ENCODE measurements around the gene HLA-DPA1. TPM values are rescaled to one million over a fixed set of nuclear protein-coding genes. Genes with fewer than 3 reads are reported as not detected.
A peak's percentile ranks its signal among the peaks of the same experiment; 100 is the strongest.

Gene HLA-DPA1
- total RNA-seq (2013; cell fraction: nucleolus; rRNA removed): 426 and 443 TPM in 2 replicates
- total RNA-seq (2014; rRNA removed) (1,084 and 1,097 TPM in 2 replicates), total RNA-seq (2014; rRNA removed; fragmentation: Illumina TruSeq; extraction: Trizol) (990 and 1,018 TPM in 2 replicates), total RNA-seq (2021) (707 and 749 TPM in 2 replicates), polyA plus RNA-seq (2011; rRNA removed) (1,074 and 1,640 TPM in 2 replicates), polyA plus RNA-seq (2014; fragmentation: Illumina TruSeq; extraction: Trizol) (1,388 and 1,535 TPM in 2 replicates), polyA plus RNA-seq (2014; fragmentation: Nextera tagmentation; extraction: Ambion mirVana) (100 to 1,000 TPM; 508 to 665 TPM), polyA plus RNA-seq (2014; rRNA removed) (952 and 1,003 TPM in 2 replicates), polyA plus RNA-seq (2016; fragmentation: Nextera tagmentation; extraction: Ambion mirVana) (100 to 1,000 TPM; 640 to 684 TPM), polyA minus RNA-seq (2011; rRNA and poly(A)+ RNA removed) (630 and 837 TPM in 2 replicates), Bru-seq, nascent RNA (percentile 99 among the genes with signal in this experiment), BruChase-seq, experiment 1, labeled RNA remaining after a 6-hour chase (percentile 97 among the genes with signal in this experiment), BruChase-seq, experiment 2, labeled RNA remaining after a 2-hour chase (percentile 94 among the genes with signal in this experiment)
- 802 TPM for polyA plus RNA-seq (2011; ENCODE audit: low read depth)
- polyA plus RNA-seq (2011; cell fraction: cytosol; rRNA removed): 1,290 and 1,476 TPM in 2 replicates
- 450 and 715 TPM in 2 replicates for polyA plus RNA-seq (2011; cell fraction: nucleus; rRNA removed)
- polyA plus RNA-seq (2012): 953 and 1,333 TPM in 2 replicates
- polyA minus RNA-seq (2011; cell fraction: cytosol; rRNA and poly(A)+ RNA removed): 250 and 316 TPM in 2 replicates
- polyA minus RNA-seq (2011; cell fraction: nucleus; rRNA and poly(A)+ RNA removed): 116 and 131 TPM in 2 replicates
- long read RNA-seq, experiment 1, partial matches to known transcripts: 687 of 713 reads
- long read RNA-seq, experiment 1, other reads (novel, unspliced or antisense): 26 of 713 reads
- long read RNA-seq, experiment 2, partial matches to known transcripts: 3,253 of 3,337 reads
- long read RNA-seq, experiment 2, other reads (novel, unspliced or antisense): 83 of 3,337 reads

GRCh38 chr6:33073431-33073871, at the start of gene HLA-DPA1:
HLA-DPA1 (minus strand) TSS chr6:33073649.
- under 1% methylated on average over 8 of the region's 8 CpGs for WGBS (ENCODE audit: insufficient coverage, insufficient replicate concordance, low lambda C conversion rate, missing lambda C conversion rate)
- intact Hi-C loops (cut with micrococcal nuclease; ENCODE audit: unreplicated experiment) (no loop called here), in situ Hi-C loops (cut with MboI) (loop anchor here (25.0 kb wide), 1 partner anchor 1589 kb away; no protein-coding TSS in a partner anchor)
- peak within 1 kb of the TSS; percentile 94 for H3K4me3 ChIP-seq
- H3K79me2 ChIP-seq (ENCODE audit: control insufficient read depth, insufficient read depth, low read length): peaks cover 90% of the 10 kb centered on the region
- H3K9me3 ChIP-seq (replicated peaks; ENCODE audit: control insufficient read depth, insufficient read depth, low read length): no peaks in the 10 kb centered on the region; the same call in 2 of the 3 replicates
- FAIRE-seq (peak; percentile 86), DNase-seq (ENCODE audit: low read depth, low spot score) (peak; percentile 97), ATAC-seq (peak; percentile 79)
- H2AFZ ChIP-seq (ENCODE audit: control insufficient read depth, low read depth, low read length): peak within 1 kb of the TSS; percentile 46
- CTCF ChIA-PET: interaction anchor here (0.6 to 6.0 kb wide), 17 partner anchors 9 to 235 kb away, joined by 3 to 59 read pairs (median 4); partner anchors contain the start of genes HLA-DMA and TAP2
- RAD21 ChIA-PET (ENCODE audit: unreplicated experiment): interaction anchor here (0.6 to 7.9 kb wide), 14 partner anchors 8 to 220 kb away, joined by 3 to 172 read pairs (median 6); partner anchors contain the start of genes PSMB9 and TAP1
- H4K20me1 ChIP-seq (ENCODE audit: control insufficient read depth, insufficient read depth): no peaks in the 10 kb centered on the region
- H3K9ac ChIP-seq (ENCODE audit: control insufficient read depth, insufficient read depth, low read length): peak within 1 kb of the TSS; percentile 87
- SMC1A ChIA-PET (ENCODE audit: uncharacterized antibody, unreplicated experiment): interaction anchor here (1.0 to 8.9 kb wide), 16 partner anchors 11 to 102 kb away, joined by 3 to 176 read pairs (median 6); partner anchors contain the start of gene HLA-DOA
- H3K4me2 ChIP-seq (ENCODE audit: control insufficient read depth, insufficient read depth): peak within 1 kb of the TSS; percentile 95
- peaks cover 10% of the 10 kb centered on the region; the same call in 1 of the 2 replicates for H3K4me1 ChIP-seq (ENCODE audit: control insufficient read depth, insufficient read depth, low read length)
- H3K36me3 ChIP-seq (ENCODE audit: control insufficient read depth in 2 of 2, insufficient read depth in 2 of 2, low read length in 1 of 2): peaks cover 11% of the 10 kb centered on the region in 2 experiments
- POLR2A ChIA-PET: interaction anchor here (0.6 to 8.8 kb wide), 29 partner anchors 9 to 878 kb away, joined by 3 to 330 read pairs (median 5); partner anchors contain the start of genes BRD2, HLA-DMA, HLA-DOA and PSMB8
- no TSS peak for BruUV-seq (replicated peaks)
- no peaks in the 10 kb centered on the region for H3K27me3 ChIP-seq (replicated peaks in 1 of 2; ENCODE audit: control insufficient read depth in 2 of 2, insufficient read depth in 2 of 2, low read length in 1 of 2)
- peak within 1 kb of the TSS; percentile 99 for H3K27ac ChIP-seq (ENCODE audit: control insufficient read depth, insufficient read depth)
- TF ChIP-seq CHD4 (IDR thresholded peaks at IDR 0.05): no peak
- TF ChIP-seq CEBPZ (IDR thresholded peaks at IDR 0.05; ENCODE audit: low read depth, low read length): 0 out of 2 replicates have a peak, but pooled peaks have one; percentile 14
- TF ChIP-seq SREBF1 (IDR thresholded peaks at IDR 0.05; ENCODE audit: low read length): no peak
- peak; percentile 100 for TF ChIP-seq TAF1 (IDR thresholded peaks at IDR 0.05; ENCODE audit: borderline replicate concordance, low read depth, low read length)
- no peak for TF ChIP-seq SIX5 (IDR thresholded peaks at IDR 0.05; ENCODE audit: low read depth, low read length, severe bottlenecking)
- TF ChIP-seq RUNX3 (IDR thresholded peaks at IDR 0.05; ENCODE audit: low read length): peak; percentile 57
- no peak for TF ChIP-seq E2F8 (IDR thresholded peaks at IDR 0.05; ENCODE audit: low read depth, partially characterized antibody)
- no peak for TF ChIP-seq RAD21 (IDR thresholded peaks at IDR 0.05; ENCODE audit: insufficient read depth, low read depth, low read length)
- no peak for TF ChIP-seq HSF1 (IDR thresholded peaks at IDR 0.05; ENCODE audit: low read depth, low read length)
- TF ChIP-seq ZNF622 (IDR thresholded peaks at IDR 0.05): no peak
- peak; percentile 92 for TF ChIP-seq NBN (IDR thresholded peaks at IDR 0.05)
- no peak for TF ChIP-seq NFYA (IDR thresholded peaks at IDR 0.05; ENCODE audit: borderline replicate concordance, low read depth, low read length)

All from GM12878 (cell line).